GM18519 (cell line): ENCODE data around the gene PHKG2.

Experiments
- ATAC-seq: cut with Tn5 transposase; IDR thresholded peaks from one replicate; pipeline ENCODE4 v1.9.1; 2021; ENCODE audit warnings: mild to moderate bottlenecking, moderate library complexity; ENCODE audit not compliant: unreplicated experiment, low FRiP score

The PHKG2 gene

GRCh38 chr16:30771726-30772125, 23.5 kb downstream of the PHKG2 start:
- ATAC-seq = no peak

- no peak for ATAC-seq
Measured at GRCh38 chr16:30773826-30774225, 25.6 kb downstream of the PHKG2 start.

- ATAC-seq = no peak
Measured at GRCh38 chr16:30774367-30775130, 26.3 kb downstream of the PHKG2 start.

GRCh38 chr16:30775131-30775391, 26.8 kb downstream of the PHKG2 start:
- no peak for ATAC-seq

- no peak for ATAC-seq
Measured at GRCh38 chr16:30775392-30776188, 27.4 kb downstream of the PHKG2 start.

GRCh38 chr16:30777591-30778297, 29.5 kb downstream of the PHKG2 start:
- no peak for ATAC-seq

GRCh38 chr16:30778549-30779244, 30.5 kb downstream of the PHKG2 start:
- no peak for ATAC-seq

- ATAC-seq = no peak
Measured at GRCh38 chr16:30779596-30779995, 31.4 kb downstream of the PHKG2 start.

GRCh38 chr16:30780021-30780420, 31.8 kb downstream of the PHKG2 start:
- no peak for ATAC-seq

GRCh38 chr16:30780549-30780948, 32.3 kb downstream of the PHKG2 start:
- no peak for ATAC-seq

GRCh38 chr16:30782486-30783279, 34.5 kb downstream of the PHKG2 start:
- no peak for ATAC-seq

- ATAC-seq = no peak
Measured at GRCh38 chr16:30783280-30784109, 35.3 kb downstream of the PHKG2 start.

GRCh38 chr16:30784215-30784614, 36.0 kb downstream of the PHKG2 start:
- ATAC-seq = no peak

- no peak for ATAC-seq
Measured at GRCh38 chr16:30785126-30786106, 37.2 kb downstream of the PHKG2 start.

- no peak for ATAC-seq
Measured at GRCh38 chr16:30786115-30786935, 38.1 kb downstream of the PHKG2 start.

GRCh38 chr16:30786936-30787612, 38.8 kb downstream of the PHKG2 start, which contains the start of gene ZNF629:
Gene ZNF629, minus strand, starts transcription at chr16:30787205. Its CDS starts 2,723 bp downstream, at chr16:30784482.
- no peak for ATAC-seq
